RCC 7860 (cell line): ENCODE data around the gene FXYD3.

Source experiments
- DNase-seq: peaks from one replicate; pipeline ENCODE4 v3.0.0-alpha.2; 2015; ENCODE audit warnings: low spot score
- FAIRE-seq: peaks from 2 replicates; lab custom pipeline; 2012; peaks lifted over from hg19 to GRCh38; lab: Jason Lieb, UNC

FXYD3 gene

GRCh38 chr19:35157431-35157830 is 41.8 kb downstream of the FXYD3 start:
- no peak for DNase-seq
- no peak for FAIRE-seq

- DNase-seq (no peak), FAIRE-seq (no peak)
Measured at GRCh38 chr19:35159606-35160005, 44.0 kb downstream of the FXYD3 start.

- FAIRE-seq (no peak), DNase-seq (no peak)
Measured at GRCh38 chr19:35160629-35161433, 45.2 kb downstream of the FXYD3 start.

- no peak for FAIRE-seq
- DNase-seq: no peak
Measured at GRCh38 chr19:35161434-35161743, 45.8 kb downstream of the FXYD3 start.

GRCh38 chr19:35162471-35163326 is 47.1 kb downstream of the FXYD3 start:
- DNase-seq (peak; percentile 54), FAIRE-seq (no peak)

- FAIRE-seq (no peak), DNase-seq (peak; percentile 29)
Measured at GRCh38 chr19:35164418-35164817, 48.8 kb downstream of the FXYD3 start.

GRCh38 chr19:35165200-35166058 is 49.8 kb downstream of the FXYD3 start:
- no peak for DNase-seq
- no peak for FAIRE-seq

GRCh38 chr19:35166100-35167063 is 50.8 kb downstream of the FXYD3 start:
- FAIRE-seq (no peak), DNase-seq (no peak)

- FAIRE-seq: no peak
- no peak for DNase-seq
Measured at GRCh38 chr19:35167251-35168119, 51.9 kb downstream of the FXYD3 start.

GRCh38 chr19:35168196-35168595 is 52.6 kb downstream of the FXYD3 start:
- no peak for DNase-seq
- no peak for FAIRE-seq

- no peak for DNase-seq
- no peak for FAIRE-seq
Measured at GRCh38 chr19:35169221-35169995, 53.8 kb downstream of the FXYD3 start.

GRCh38 chr19:35170359-35171061 is 54.9 kb downstream of the FXYD3 start:
- FAIRE-seq (no peak), DNase-seq (no peak)

GRCh38 chr19:35171730-35172129 is 56.1 kb downstream of the FXYD3 start:
- FAIRE-seq (no peak), DNase-seq (no peak)
